SU-DHL-6 (cell line): ENCODE data around the gene MCM9.

Experiments
- H2AFZ ChIP-seq: fragments of 200-600 bp; sonication (generic); 2 replicates; pipeline ENCODE4 v1.6.1; 2014; ENCODE audit warnings: low read depth, mild to moderate bottlenecking, moderate library complexity, mixed read lengths, antibody characterized with exemption, low read length; ENCODE audit not compliant: severe bottlenecking
- H3F3A ChIP-seq: fragments of 200-600 bp; shearing (Covaris generic); 2 replicates; pipeline ENCODE4 v1.6.0; 2016; ENCODE audit warnings: antibody characterized with exemption, mild to moderate bottlenecking; ENCODE audit not compliant: insufficient read depth
- H3K27ac ChIP-seq: fragments of 200-600 bp; sonication (generic); 2 replicates; pipeline ENCODE4 v1.5.1; 2016; ENCODE audit warnings: low read depth, mild to moderate bottlenecking, low read length, moderate library complexity, mixed read lengths
- H3K27me3 ChIP-seq: fragments of 200-600 bp; sonication (generic), shearing (Covaris generic); 2 replicates; pipeline ENCODE4 v1.6.0; 2014; ENCODE audit warnings: mild to moderate bottlenecking, low read length
- H3K36me3 ChIP-seq: fragments of 200-600 bp; sonication (generic); 2 replicates; pipeline ENCODE4 v1.6.1; 2014; ENCODE audit warnings: mild to moderate bottlenecking, low read length, mixed read lengths
- H3K4me2 ChIP-seq: fragments of 300-600, 200-600 bp; shearing (Covaris generic), sonication (generic); 2 replicates; pipeline ENCODE4 v1.6.0; 2014; ENCODE audit warnings: low read length, low read depth, mild to moderate bottlenecking; ENCODE audit not compliant: poor library complexity, severe bottlenecking
- H3K4me3 ChIP-seq: fragments of 200-600 bp; sonication (generic); 2 replicates; pipeline ENCODE4 v1.5.1; 2014; ENCODE audit warnings: antibody characterized with exemption, low read length, mild to moderate bottlenecking, mixed read lengths; ENCODE audit not compliant: insufficient read depth, poor library complexity, severe bottlenecking
- H3K79me2 ChIP-seq: fragments of 200-600 bp; sonication (generic); 2 replicates; pipeline ENCODE4 v1.6.1; 2014; ENCODE audit warnings: mild to moderate bottlenecking, low read length, moderate library complexity; ENCODE audit not compliant: insufficient read depth
- H3K9ac ChIP-seq: fragments of 200-600 bp; sonication (generic); 2 replicates; pipeline ENCODE4 v1.7.0; 2014; ENCODE audit warnings: mild to moderate bottlenecking, low read length
- H3K9me2 ChIP-seq: fragments of 200-600 bp; sonication (generic); replicated peaks from 2 replicates; pipeline ENCODE4 v1.6.1; 2014; ENCODE audit warnings: low read length; ENCODE audit not compliant: insufficient read depth
- H3K9me3 ChIP-seq: fragments of 200-600 bp; sonication (generic); 2 replicates; pipeline ENCODE4 v1.6.1; 2014; ENCODE audit warnings: low read length, mixed read lengths; ENCODE audit not compliant: insufficient read depth
- H4K20me1 ChIP-seq: fragments of 200-600 bp; sonication (generic); 2 replicates; pipeline ENCODE4 v1.6.1; 2014; ENCODE audit warnings: low read depth, mild to moderate bottlenecking, antibody characterized with exemption, low read length, moderate library complexity, mixed read lengths
- CTCF ChIP-seq: fragments of 200-600 bp; sonication (generic); IDR thresholded peaks from one replicate; pipeline ENCODE4 v1.5.1; 2017; ENCODE audit warnings: antibody characterized with exemption, mild to moderate bottlenecking, low read length, moderate library complexity; ENCODE audit not compliant: insufficient read depth, poor library complexity, severe bottlenecking
- EZH2phosphoT487 ChIP-seq: fragments of 200-600 bp; sonication (generic), shearing (Covaris generic); conservative IDR thresholded peaks from 2 replicates; pipeline ENCODE4 v1.6.1; 2018; ENCODE audit warnings: mild to moderate bottlenecking, antibody characterized with exemption, low read length, moderate library complexity, mixed read lengths

Gene MCM9

GRCh38 chr6:118931436-118931835 lies 3.5 kb downstream of the MCM9 start:
- Histone ChIP-seq H3K9me2 (no peaks in the 10 kb centered on the region), H3K27me3 (no peaks in the 10 kb centered on the region), H4K20me1 (no peaks in the 10 kb centered on the region), H3K9ac (no peak overlapping the region), H3K36me3 (peaks cover 19% of the 10 kb centered on the region; the same call in 1 of the 2 replicates), H2AFZ (no peak overlapping the region), H3K4me3 (no peak overlapping the region), H3K27ac (no peak overlapping the region), H3K4me2 (no peak overlapping the region), H3F3A (peaks cover 8% of the 10 kb centered on the region; the same call in 1 of the 2 replicates), H3K9me3 (no peaks in the 10 kb centered on the region), H3K79me2 (peaks cover 30% of the 10 kb centered on the region)
- TF ChIP-seq EZH2phosphoT487, result no peak
- no peak for TF ChIP-seq CTCF

- H3K9me3 ChIP-seq, result no peaks in the 10 kb centered on the region
- H3K27me3 ChIP-seq, result no peaks in the 10 kb centered on the region
- no peak overlapping the region for H3K4me2 ChIP-seq
- peaks cover 8% of the 10 kb centered on the region; the same call in 1 of the 2 replicates for H3F3A ChIP-seq
- no peak overlapping the region for H3K27ac ChIP-seq
- peaks cover 25% of the 10 kb centered on the region for H3K36me3 ChIP-seq
- H2AFZ ChIP-seq, result no peak overlapping the region
- no peak for TF ChIP-seq EZH2phosphoT487
- H4K20me1 ChIP-seq, result no peaks in the 10 kb centered on the region
- H3K9ac ChIP-seq, result no peak overlapping the region
- H3K4me3 ChIP-seq, result no peak overlapping the region
- no peaks in the 10 kb centered on the region for H3K9me2 ChIP-seq
- H3K79me2 ChIP-seq, result peaks cover 22% of the 10 kb centered on the region
Observed at GRCh38 chr6:118930680-118931079, 4.3 kb downstream of the MCM9 start.

- TF ChIP-seq CTCF, result no peak
- TF ChIP-seq EZH2phosphoT487, result no peak
- no peaks in the 10 kb centered on the region for H3K27me3 ChIP-seq
- H4K20me1 ChIP-seq, result no peaks in the 10 kb centered on the region
- no peaks in the 10 kb centered on the region for H3K79me2 ChIP-seq
- H3K27ac ChIP-seq, result no peak overlapping the region
- no peak overlapping the region for H3K9ac ChIP-seq
- H3K9me3 ChIP-seq, result no peaks in the 10 kb centered on the region
- no peak overlapping the region for H3K4me2 ChIP-seq
- no peaks in the 10 kb centered on the region for H3K9me2 ChIP-seq
- peaks cover 23% of the 10 kb centered on the region for H3K36me3 ChIP-seq
- H3K4me3 ChIP-seq, result no peak overlapping the region
- H3F3A ChIP-seq, result no peaks in the 10 kb centered on the region
- no peak overlapping the region for H2AFZ ChIP-seq
Observed at GRCh38 chr6:118923035-118923434, 11.9 kb downstream of the MCM9 start.

- Histone ChIP-seq H3K4me3 (no peak overlapping the region), H3K27me3 (no peaks in the 10 kb centered on the region), H3K9ac (no peak overlapping the region), H3K9me3 (no peaks in the 10 kb centered on the region), H4K20me1 (no peaks in the 10 kb centered on the region), H3K27ac (no peak overlapping the region), H3F3A (0 out of 2 replicates have a peak, but pooled peaks cover 6% of the 10 kb centered on the region), H3K9me2 (no peaks in the 10 kb centered on the region), H3K4me2 (no peak overlapping the region), H2AFZ (no peak overlapping the region), H3K79me2 (no peaks in the 10 kb centered on the region), H3K36me3 (peaks cover 21% of the 10 kb centered on the region)
- TF ChIP-seq EZH2phosphoT487 (no peak), CTCF (no peak)
Observed at GRCh38 chr6:118921084-118921483, 13.9 kb downstream of the MCM9 start.
